Epithelial cell of proximal tubule (primary cell): ENCODE results near the gene TTLL13. TPM values are rescaled to one million over a fixed set of nuclear protein-coding genes. Genes with fewer than 3 reads are reported as not detected.

ENCODE experiments used
- DNase-seq: peaks from one replicate; pipeline ENCODE4 v3.0.0-alpha.2; 2011; ENCODE audit warnings: low read depth
- H3K4me3 ChIP-seq: 2 replicates; pipeline ENCODE4 v1.5.1; 2011; ENCODE audit warnings: low read depth, mild to moderate bottlenecking, low read length
- CTCF ChIP-seq: conservative IDR thresholded peaks from 2 replicates; pipeline ENCODE4 v1.5.1; 2012; ENCODE audit warnings: low read depth, mild to moderate bottlenecking, low read length
- total RNA-seq: library from RNA; depleted of rRNA; stranded (reverse); fragments of >200 nt; gene quantifications from 2 replicates; pipeline ENCODE4 v1.2.3, GENCODE V29; 2015

Gene TTLL13
- total RNA-seq, 1 donor from 2014 or later: not detected

GRCh38 chr15:90225504-90226234 is 23.7 kb upstream of the TTLL13 start:
- no peak overlapping the region for H3K4me3 ChIP-seq
- no peak for TF ChIP-seq CTCF
- no peak for DNase-seq

- no peak for TF ChIP-seq CTCF
- no peak overlapping the region for H3K4me3 ChIP-seq
- DNase-seq: no peak
These were observed 22.0 kb upstream of the TTLL13 start for GRCh38 chr15:90227336-90227735.

GRCh38 chr15:90227816-90228772 is 21.3 kb upstream of the TTLL13 start:
- DNase-seq: no peak
- TF ChIP-seq CTCF: no peak
- no peak overlapping the region for H3K4me3 ChIP-seq

GRCh38 chr15:90228960-90229359 is 20.4 kb upstream of the TTLL13 start:
- TF ChIP-seq CTCF: no peak
- DNase-seq: no peak
- H3K4me3 ChIP-seq: no peak overlapping the region

GRCh38 chr15:90230071-90230494 is 19.3 kb upstream of the TTLL13 start:
- no peak for DNase-seq
- no peak for TF ChIP-seq CTCF
- no peak overlapping the region for H3K4me3 ChIP-seq

GRCh38 chr15:90230610-90231009 is 18.7 kb upstream of the TTLL13 start:
- no peak for TF ChIP-seq CTCF
- no peak for DNase-seq
- H3K4me3 ChIP-seq: no peak overlapping the region
